H9 (cell line): ENCODE measurements around the gene CCDC78. TPM values are rescaled to one million over a fixed set of nuclear protein-coding genes. Genes with fewer than 3 reads are reported as not detected.

Experiments
- DNase-seq: peaks from one replicate; pipeline ENCODE4 v3.0.0-alpha.2; 2017
- H2AFZ ChIP-seq: one replicate; pipeline ENCODE4 v1.6.1; 2013; ENCODE audit warnings: mild to moderate bottlenecking, low read length, control low read depth, moderate library complexity
- H2AK5ac ChIP-seq: 2 replicates; pipeline ENCODE4 v1.6.1; 2013; ENCODE audit warnings: low read length, control low read depth, mixed read lengths; ENCODE audit not compliant: insufficient read length
- H2BK120ac ChIP-seq: one replicate; pipeline ENCODE4 v1.6.1; 2013; ENCODE audit warnings: low read depth, mild to moderate bottlenecking, low read length, control low read depth, inconsistent platforms; ENCODE audit not compliant: poor library complexity, severe bottlenecking
- H2BK12ac ChIP-seq: 2 replicates; pipeline ENCODE4 v1.6.1; 2013; ENCODE audit warnings: low read length, control low read depth, mixed read lengths, low read depth; ENCODE audit not compliant: insufficient read length
- H2BK15ac ChIP-seq: 2 replicates; pipeline ENCODE4 v1.6.1; 2013; ENCODE audit warnings: low read depth, low read length, control low read depth
- H2BK20ac ChIP-seq: one replicate; pipeline ENCODE4 v1.6.1; 2013; ENCODE audit warnings: low read depth, mild to moderate bottlenecking, low read length, control low read depth, inconsistent platforms; ENCODE audit not compliant: poor library complexity, severe bottlenecking
- H2BK5ac ChIP-seq: 2 replicates; pipeline ENCODE4 v1.6.1; 2013; ENCODE audit warnings: low read length, control low read depth, mixed read lengths; ENCODE audit not compliant: insufficient read length
- H3K14ac ChIP-seq: 2 replicates; pipeline ENCODE4 v1.6.1; 2013; ENCODE audit warnings: low read length, control low read depth; ENCODE audit not compliant: insufficient read depth
- H3K18ac ChIP-seq: 2 replicates; pipeline ENCODE4 v1.6.1; 2013; ENCODE audit warnings: low read depth, mild to moderate bottlenecking, mixed read lengths, low read length, control low read depth; ENCODE audit not compliant: insufficient read length
- H3K23ac ChIP-seq: 2 replicates; pipeline ENCODE4 v1.6.1; 2013; ENCODE audit warnings: low read length, control low read depth, mixed read lengths, low read depth; ENCODE audit not compliant: insufficient read length
- H3K23me2 ChIP-seq: 2 replicates; pipeline ENCODE4 v1.6.1; 2013; ENCODE audit warnings: low read depth, mild to moderate bottlenecking, mixed read lengths, low read length, control low read depth; ENCODE audit not compliant: insufficient read length, poor library complexity, severe bottlenecking
- H3K27ac ChIP-seq: 2 replicates; pipeline ENCODE4 v1.5.1; 2013; ENCODE audit warnings: low read length, control low read depth, mixed read lengths, low read depth; ENCODE audit not compliant: insufficient read length
- H3K27me3 ChIP-seq: 2 replicates; pipeline ENCODE4 v1.6.1; 2013; ENCODE audit warnings: low read length, control low read depth, inconsistent platforms; ENCODE audit not compliant: insufficient read depth
- H3K4ac ChIP-seq: 2 replicates; pipeline ENCODE4 v1.6.1; 2013; ENCODE audit warnings: low read depth, mild to moderate bottlenecking, control low read depth, inconsistent platforms, low read length, moderate library complexity
- H3K4me1 ChIP-seq: 2 replicates; pipeline ENCODE4 v1.6.1; 2013; ENCODE audit warnings: low read length, control low read depth, inconsistent platforms; ENCODE audit not compliant: insufficient read depth
- H3K4me2 ChIP-seq: 2 replicates; pipeline ENCODE4 v1.6.1; 2013; ENCODE audit warnings: low read length, control low read depth, mixed read lengths; ENCODE audit not compliant: insufficient read length, insufficient read depth
- H3K56ac ChIP-seq: 2 replicates; pipeline ENCODE4 v1.6.1; 2013; ENCODE audit warnings: low read depth, mild to moderate bottlenecking, mixed read lengths, low read length, control low read depth; ENCODE audit not compliant: insufficient read length
- H3K79me1 ChIP-seq: 2 replicates; pipeline ENCODE4 v1.6.1; 2013; ENCODE audit warnings: low read depth, mild to moderate bottlenecking, moderate library complexity, low read length, control low read depth, inconsistent platforms; ENCODE audit not compliant: insufficient read depth, poor library complexity, severe bottlenecking
- H3K79me2 ChIP-seq: 2 replicates; pipeline ENCODE4 v1.6.1; 2013; ENCODE audit warnings: low read length, control low read depth, inconsistent platforms; ENCODE audit not compliant: insufficient read depth
- H3K9ac ChIP-seq: 2 replicates; pipeline ENCODE4 v1.6.1; 2013; ENCODE audit warnings: low read length, control low read depth, mixed read lengths; ENCODE audit not compliant: insufficient read length; ENCODE audit errors: extremely low read depth
- H3K9me3 ChIP-seq: one replicate; pipeline ENCODE4 v1.6.1; 2013; ENCODE audit warnings: low read depth, low read length, inconsistent platforms; ENCODE audit not compliant: control insufficient read depth
- H3T11ph ChIP-seq: one replicate; pipeline ENCODE4 v1.6.1; 2013; ENCODE audit warnings: mild to moderate bottlenecking, low read length, control low read depth, inconsistent platforms
- H4K20me1 ChIP-seq: one replicate; pipeline ENCODE4 v1.6.1; 2013; ENCODE audit not compliant: control insufficient read depth, insufficient read length, insufficient read depth
- H4K5ac ChIP-seq: 2 replicates; pipeline ENCODE4 v1.6.1; 2013; ENCODE audit warnings: low read depth, mild to moderate bottlenecking, mixed read lengths, low read length, control low read depth; ENCODE audit not compliant: insufficient read length
- H4K8ac ChIP-seq: replicated peaks from 2 replicates; pipeline ENCODE4 v1.6.1; 2013; ENCODE audit warnings: low read length, control low read depth, mixed read lengths, low read depth; ENCODE audit not compliant: insufficient read length
- H4K91ac ChIP-seq: 2 replicates; pipeline ENCODE4 v1.6.1; 2013; ENCODE audit warnings: low read depth, mild to moderate bottlenecking, moderate library complexity, mixed read lengths, low read length, control low read depth; ENCODE audit not compliant: insufficient read length
- H3K27ac Mint-ChIP-seq, 3 experiments: 2 replicates in 2 of 3; 3 replicates in 1 of 3; pipeline ENCODE4 v1.8.0; 2020 to 2021; ENCODE audit warnings: mixed read lengths in 3 of 3, mild to moderate bottlenecking in 1 of 3, moderate library complexity in 1 of 3
- H3K27me3 Mint-ChIP-seq: 2 replicates; pipeline ENCODE4 v1.8.0; 2021; ENCODE audit warnings: low read depth, mild to moderate bottlenecking, moderate library complexity, mixed read lengths
- H3K36me3 Mint-ChIP-seq, 3 experiments: 2 replicates in 2 of 3; 3 replicates in 1 of 3; pipeline ENCODE4 v1.8.0; 2020 to 2021; ENCODE audit warnings: low read depth in 3 of 3, mixed read lengths in 3 of 3; ENCODE audit not compliant: insufficient read depth in 1 of 3
- H3K4me1 Mint-ChIP-seq, 2 experiments: 2 replicates each; pipeline ENCODE4 v1.8.0; 2020; ENCODE audit warnings: mixed read lengths in 2 of 2
- H3K4me3 Mint-ChIP-seq, 2 experiments: 2 replicates in 1 of 2; 3 replicates in 1 of 2; pipeline ENCODE4 v1.8.0; 2020 to 2021; ENCODE audit warnings: mild to moderate bottlenecking in 2 of 2, mixed read lengths in 2 of 2, moderate library complexity in 1 of 2
- H3K9me3 Mint-ChIP-seq, 2 experiments: 2 replicates in 1 of 2; 3 replicates in 1 of 2; pipeline ENCODE4 v1.8.0; 2020; ENCODE audit warnings: mild to moderate bottlenecking in 2 of 2, mixed read lengths in 2 of 2, moderate library complexity in 1 of 2
- CTCF ChIP-seq: fragments of 200-600 bp; sonication (generic); conservative IDR thresholded peaks from 3 replicates; pipeline ENCODE4 v1.8.0; 2021; ENCODE audit warnings: antibody characterized with exemption, mild to moderate bottlenecking
- WGBS: extraction: QIAGEN DNeasy Blood & Tissue Kit; methylation state at CpG from one replicate; pipeline ENCODE4 v1.1.7; 2013; ENCODE audit warnings: missing lambda C conversion rate, low lambda C conversion rate, mixed read lengths; ENCODE audit not compliant: insufficient read length; ENCODE audit errors: extremely low coverage; 5-methylcytosine and 5-hydroxymethylcytosine counted together
- total RNA-seq: library from RNA; stranded (reverse); gene quantifications from 2 replicates; pipeline ENCODE4 v1.2.1, GENCODE V29; 2021

CCDC78 gene
- total RNA-seq, 1 experiment from 2014 or later: 12.1 TPM

GRCh38 chr16:680967-681745 lies 45.1 kb downstream of the CCDC78 start:
- Mint-ChIP-seq H3K27me3 (no peaks in the 10 kb centered on the region; the same call in 1 of the 2 replicates), H3K9me3 (no peaks in the 10 kb centered on the region), H3K4me3 (peak overlapping the region; percentile 81 to 86), H3K4me1 (peaks cover 17 to 35% of the 10 kb centered on the region in 2 experiments), H3K27ac (no peak overlapping the region), H3K36me3 (peaks cover 14 to 33% (median 32%) of the 10 kb centered on the region in 3 experiments; a peak in 6 of 7 replicates)
- H3K79me1 ChIP-seq: no peaks in the 10 kb centered on the region
- H3K9ac ChIP-seq: peak overlapping the region; percentile 14
- no peak overlapping the region for H2BK120ac ChIP-seq
- no peak for DNase-seq
- no peak overlapping the region for H4K91ac ChIP-seq
- H3K9me3 ChIP-seq: no peaks in the 10 kb centered on the region
- no peak overlapping the region for H4K8ac ChIP-seq
- peak overlapping the region; percentile 71 for H3K4me2 ChIP-seq
- H2AFZ ChIP-seq: no peak overlapping the region
- no peak overlapping the region for H3K56ac ChIP-seq
- 0 out of 3 replicates have a peak, but pooled peaks have one; percentile 16 for TF ChIP-seq CTCF
- no peak overlapping the region for H2BK20ac ChIP-seq
- H2BK15ac ChIP-seq: no peak overlapping the region
- H2BK5ac ChIP-seq: no peak overlapping the region
- H3K4ac ChIP-seq: no peak overlapping the region
- H2BK12ac ChIP-seq: no peak overlapping the region
- H3K14ac ChIP-seq: no peak overlapping the region
- H3T11ph ChIP-seq: no peak overlapping the region
- H3K27me3 ChIP-seq: no peaks in the 10 kb centered on the region
- no peak overlapping the region for H4K5ac ChIP-seq
- no peak overlapping the region for H3K27ac ChIP-seq
- no peaks in the 10 kb centered on the region for H4K20me1 ChIP-seq
- no peak overlapping the region for H2AK5ac ChIP-seq
- H3K23ac ChIP-seq: no peak overlapping the region
- no CpG with 5 or more reads among the region's 44 CpGs for WGBS
- peaks cover 11% of the 10 kb centered on the region for H3K23me2 ChIP-seq
- H3K79me2 ChIP-seq: peaks cover 2% of the 10 kb centered on the region; the same call in 1 of the 2 replicates
- no peak overlapping the region for H3K18ac ChIP-seq
- H3K4me1 ChIP-seq: no peaks in the 10 kb centered on the region
